SK-N-SH (cell line): ENCODE measurements around the gene MAP1B. TPM values are rescaled to one million over a fixed set of nuclear protein-coding genes. Genes with fewer than 3 reads are reported as not detected.
A peak's percentile ranks its signal among the peaks of the same experiment; 100 is the strongest.

ENCODE experiments used
- CTCF ChIA-PET: fragments of 300-600, 350-600 bp; formaldehyde crosslinking; extraction: SDS; loops from one replicate; lab custom pipeline; 2021; lab: Yijun Ruan, JAX
- POLR2A ChIA-PET: fragments of 350-600 bp; sonication (Branson Sonifier 250); formaldehyde crosslinking; extraction: SDS; loops from one replicate; lab custom pipeline; 2020; ENCODE audit warnings: antibody characterized with exemption, inconsistent platforms; lab: Yijun Ruan, JAX
- DNase-seq: peaks from one replicate; pipeline ENCODE4 v3.0.0; 2012
- H2AFZ ChIP-seq: fragments of 200-600 bp; sonication (generic); 2 replicates; pipeline ENCODE4 v1.8.1; 2016; ENCODE audit warnings: antibody characterized with exemption, mild to moderate bottlenecking, low read depth
- H3F3A ChIP-seq: fragments of 200-600 bp; sonication (generic); replicated peaks from 2 replicates; pipeline ENCODE3; 2016; ENCODE audit warnings: antibody characterized with exemption, mild to moderate bottlenecking; ENCODE audit not compliant: insufficient read depth
- H3K27ac ChIP-seq, 2 experiments: fragments of 200-500 bp in 1 of 2; fragments of 200-600 bp in 1 of 2; sonication (Bioruptor generic) in 1 of 2; sonication (generic), shearing (Covaris generic) in 1 of 2; 2 replicates each; pipeline versions ENCODE4 v1.5.1 to v1.6.1; 2014 to 2016; ENCODE audit warnings: low read depth in 2 of 2, inconsistent platforms in 1 of 2, low read length in 1 of 2, mild to moderate bottlenecking in 1 of 2, mixed read lengths in 1 of 2
- H3K27me3 ChIP-seq: fragments of 200-600 bp; sonication (generic), shearing (Covaris generic); 2 replicates; pipeline ENCODE4 v1.6.1; 2016; ENCODE audit warnings: mixed run types; ENCODE audit not compliant: insufficient read depth
- H3K36me3 ChIP-seq, 2 experiments: fragments of 200-500 bp in 1 of 2; fragments of 200-600 bp in 1 of 2; sonication (Bioruptor generic) in 1 of 2; sonication (generic) in 1 of 2; replicated peaks in 1 of 2; 2 replicates each; pipeline versions ENCODE3 to v1.5.1; 2014 to 2016; ENCODE audit warnings: low read length in 1 of 2, mild to moderate bottlenecking in 1 of 2; ENCODE audit not compliant: insufficient read depth in 2 of 2, control insufficient read depth in 1 of 2
- H3K4me1 ChIP-seq, 2 experiments: fragments of 200-500 bp in 1 of 2; fragments of 200-600 bp in 1 of 2; sonication (Bioruptor generic) in 1 of 2; sonication (generic), shearing (Covaris generic) in 1 of 2; 2 replicates each; pipeline versions ENCODE4 v1.5.1 to v1.6.1; 2014 to 2016; ENCODE audit warnings: low read depth in 1 of 2, low read length in 1 of 2, mixed run types in 1 of 2; ENCODE audit not compliant: insufficient read depth in 2 of 2, control insufficient read depth in 1 of 2
- H3K4me2 ChIP-seq: fragments of 200-600 bp; sonication (generic), shearing (Covaris generic); 2 replicates; pipeline ENCODE4 v1.6.1; 2017; ENCODE audit warnings: mixed run types
- H3K4me3 ChIP-seq, 2 experiments: fragments of 200-500 bp in 1 of 2; fragments of 200-600 bp in 1 of 2; sonication (Bioruptor generic) in 1 of 2; sonication (generic), shearing (Covaris generic) in 1 of 2; 2 replicates each; pipeline versions ENCODE4 v1.5.1 to v1.8.1; 2014 to 2016; ENCODE audit warnings: low read depth in 2 of 2, inconsistent platforms in 1 of 2, low read length in 1 of 2, mild to moderate bottlenecking in 1 of 2, mixed read lengths in 1 of 2, moderate library complexity in 1 of 2
- H3K79me2 ChIP-seq: fragments of 200-600 bp; sonication (generic); 2 replicates; pipeline ENCODE4 v1.8.1; 2017; ENCODE audit warnings: mild to moderate bottlenecking; ENCODE audit not compliant: insufficient read depth
- H3K9ac ChIP-seq: fragments of 200-600 bp; sonication (generic); 2 replicates; pipeline ENCODE4 v1.6.1; 2017; ENCODE audit warnings: mixed run types
- H3K9me2 ChIP-seq: fragments of 200-600 bp; sonication (generic); 2 replicates; pipeline ENCODE4 v1.6.1; 2017; ENCODE audit warnings: mixed run types
- H3K9me3 ChIP-seq: fragments of 200-600 bp; sonication (generic); 2 replicates; pipeline ENCODE4 v1.6.1; 2017; ENCODE audit warnings: mixed run types, mild to moderate bottlenecking, moderate library complexity
- H4K20me1 ChIP-seq: fragments of 200-600 bp; sonication (generic); 2 replicates; pipeline ENCODE4 v1.6.1; 2017; ENCODE audit warnings: mild to moderate bottlenecking, mixed run types; ENCODE audit not compliant: insufficient read depth
- CTCF ChIP-seq: fragments of 200-600 bp; sonication (generic); IDR thresholded peaks from 2 replicates; pipeline ENCODE4 v1.6.1; 2017; ENCODE audit warnings: antibody characterized with exemption, mild to moderate bottlenecking, moderate library complexity
- EP300 ChIP-seq, 2 experiments: IDR thresholded peaks; 2 replicates each; pipeline versions ENCODE4 v1.4.0 to v1.6.1; 2012; ENCODE audit warnings: borderline replicate concordance in 1 of 2, low read depth in 1 of 2, low read length in 1 of 2
- FOSL2 ChIP-seq: IDR thresholded peaks from 2 replicates; pipeline ENCODE4 v1.4.0; 2012; ENCODE audit warnings: low read depth, mild to moderate bottlenecking, moderate library complexity, borderline replicate concordance
- MXI1 ChIP-seq: IDR thresholded peaks from 2 replicates; pipeline ENCODE4 v1.6.1; 2012; ENCODE audit warnings: mild to moderate bottlenecking, low read depth, low read length, improper control_type of control experiment
- POLR2AphosphoS5 ChIP-seq: IDR thresholded peaks from 2 replicates; pipeline ENCODE4 v1.6.1; 2012; ENCODE audit warnings: low read depth, low read length
- RAD21 ChIP-seq: IDR thresholded peaks from 2 replicates; pipeline ENCODE4 v1.6.1; 2012; ENCODE audit warnings: mild to moderate bottlenecking, low read length
- RCOR1 ChIP-seq: fragments of 150-350 bp; IDR thresholded peaks from 2 replicates; pipeline ENCODE4 v1.6.1; 2017; ENCODE audit warnings: antibody characterized with exemption, low read length
- REST ChIP-seq: IDR thresholded peaks from 2 replicates; pipeline ENCODE4 v1.6.1; 2012; ENCODE audit warnings: mild to moderate bottlenecking, low read depth, low read length, moderate library complexity
- RFX5 ChIP-seq: IDR thresholded peaks from 2 replicates; pipeline ENCODE4 v1.6.1; 2012; ENCODE audit warnings: mild to moderate bottlenecking, improper control_type of control experiment, low read length
- WGBS: methylation state at CpG from one replicate; pipeline ENCODE4 v1.1.6; 2017; ENCODE audit warnings: low lambda C conversion rate; 5-methylcytosine and 5-hydroxymethylcytosine counted together
- polyA plus RNA-seq, 3 experiments: library from polyadenylated mRNA; depleted of rRNA; stranded (reverse); fragments of >200 nt; gene quantifications; 2 replicates each; pipeline ENCODE4 v1.2.3, GENCODE V29; 2012

Gene MAP1B
- polyA plus RNA-seq, 1 of the 3 experiments (the other 2 are of a cell fraction): 47.5 TPM

DNA sequence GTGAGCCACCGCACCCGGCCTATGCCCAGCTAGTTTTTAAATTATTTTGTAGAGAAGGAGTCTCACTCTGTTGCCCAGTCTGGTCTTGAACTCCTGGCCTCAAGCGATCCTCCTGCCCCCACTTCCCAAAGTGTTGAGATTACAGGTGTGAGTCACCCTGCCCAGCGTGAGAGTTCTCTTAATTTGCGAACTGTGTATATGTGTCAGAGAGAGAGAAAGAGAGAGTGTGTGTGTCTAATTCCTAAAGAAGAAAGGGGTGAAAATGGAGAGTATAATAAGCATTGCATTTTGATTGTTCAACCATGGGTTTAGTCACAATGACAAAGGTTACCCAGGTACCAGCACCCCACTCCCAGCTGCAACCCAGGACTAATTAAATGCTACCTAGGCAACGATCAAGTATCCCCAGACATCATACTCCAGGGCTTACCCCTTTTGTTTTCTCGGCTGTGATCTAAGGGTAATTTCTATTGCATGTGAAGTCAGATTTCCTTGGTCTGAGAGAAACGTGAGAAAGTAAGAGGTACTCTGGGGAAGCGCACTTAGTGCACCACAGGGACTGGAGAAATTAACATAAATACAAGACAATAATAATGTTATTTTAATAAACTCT, 16.6 kb downstream of the MAP1B start:
- H3K27me3 ChIP-seq: no peaks in the 10 kb centered on the region
- 86% methylated on average over 9 of the region's 9 CpGs for WGBS
- H2AFZ ChIP-seq: no peak overlapping the region
- CTCF ChIA-PET: interaction anchor here (1.2 to 3.7 kb wide), 5 partner anchors 8 to 346 kb away, joined by 3 to 24 read pairs (median 4); no protein-coding TSS in a partner anchor
- H3K4me2 ChIP-seq: peak overlapping the region; percentile 45; the same call in 1 of the 2 replicates
- H3K9ac ChIP-seq: no peak overlapping the region
- H3K27ac ChIP-seq: peak overlapping the region in 1 of 2 experiments; percentile 94; a peak in 2 of 4 replicates
- no peak for DNase-seq
- peaks cover 73 to 77% of the 10 kb centered on the region in 2 experiments for H3K36me3 ChIP-seq
- POLR2A ChIA-PET: interaction anchor here (2.1 kb wide), 1 partner anchor 184 kb away, joined by 7 read pairs; no protein-coding TSS in a partner anchor
- peaks cover 85% of the 10 kb centered on the region for H3F3A ChIP-seq
- H3K4me3 ChIP-seq: no peak overlapping the region
- H3K79me2 ChIP-seq: peaks cover 100% of the 10 kb centered on the region
- no peak for TF ChIP-seq CTCF
- no peak for TF ChIP-seq MXI1
- no peak for TF ChIP-seq RCOR1
- no peak for TF ChIP-seq POLR2AphosphoS5
- no peak for TF ChIP-seq RFX5
- no peak for TF ChIP-seq EP300 (IDR thresholded peaks at IDR 0.05; ENCODE audit: borderline replicate concordance in 1 of 2, low read depth in 1 of 2, low read length in 1 of 2)
- no peak for TF ChIP-seq REST
- no peak for TF ChIP-seq FOSL2
- TF ChIP-seq RAD21: no peak
- peaks cover 37 to 68% of the 10 kb centered on the region in 2 experiments for H3K4me1 ChIP-seq
- H4K20me1 ChIP-seq: peaks cover 87% of the 10 kb centered on the region
- no peaks in the 10 kb centered on the region for H3K9me3 ChIP-seq
- H3K9me2 ChIP-seq: no peaks in the 10 kb centered on the region
